CD4-positive, alpha-beta T cell treated with Interferon gamma for 1 hour (primary cell): ENCODE measurements around the gene ZDHHC8.
A peak's percentile ranks its signal among the peaks of the same experiment; 100 is the strongest.

Experiments used
- DNase-seq: peaks from one replicate; pipeline ENCODE4 v3.0.0-alpha.2; 2020

Gene ZDHHC8

GRCh38 chr22:20130319-20130718 lies 1.3 kb upstream of the ZDHHC8 start:
- no peak for DNase-seq

- peak; percentile 81 for DNase-seq
Measured at GRCh38 chr22:20130731-20131596, 640 bp upstream of the ZDHHC8 start.

GRCh38 chr22:20131859-20132685 lies 468 bp downstream of the ZDHHC8 start:
- DNase-seq: no peak

GRCh38 chr22:20132686-20133246 lies 1.2 kb downstream of the ZDHHC8 start:
- no peak for DNase-seq

GRCh38 chr22:20133930-20134549 lies 2.4 kb downstream of the ZDHHC8 start:
- DNase-seq: no peak

- no peak for DNase-seq
Measured at GRCh38 chr22:20135265-20135664, 3.7 kb downstream of the ZDHHC8 start.

GRCh38 chr22:20135806-20136602 lies 4.4 kb downstream of the ZDHHC8 start:
- DNase-seq: no peak

GRCh38 chr22:20136603-20136873 lies 4.9 kb downstream of the ZDHHC8 start:
- no peak for DNase-seq

GRCh38 chr22:20137113-20137512 lies 5.5 kb downstream of the ZDHHC8 start:
- no peak for DNase-seq

- DNase-seq: no peak
Measured at GRCh38 chr22:20137671-20138416, 6.2 kb downstream of the ZDHHC8 start.

GRCh38 chr22:20138417-20138738 lies 6.8 kb downstream of the ZDHHC8 start:
- DNase-seq: no peak

GRCh38 chr22:20138868-20139267 lies 7.3 kb downstream of the ZDHHC8 start:
- no peak for DNase-seq

GRCh38 chr22:20139391-20140106 lies 7.9 kb downstream of the ZDHHC8 start:
- DNase-seq: no peak

GRCh38 chr22:20140107-20140445 lies 8.5 kb downstream of the ZDHHC8 start:
- DNase-seq: no peak

- no peak for DNase-seq
Measured at GRCh38 chr22:20140521-20140964, 8.9 kb downstream of the ZDHHC8 start.

- DNase-seq: no peak
Measured at GRCh38 chr22:20141186-20142077, 9.8 kb downstream of the ZDHHC8 start.

GRCh38 chr22:20142711-20143621 lies 11.4 kb downstream of the ZDHHC8 start:
- DNase-seq: no peak

- no peak for DNase-seq
Measured at GRCh38 chr22:20143883-20144665, 12.5 kb downstream of the ZDHHC8 start.
